SK-N-SH (cell line): Measurements from ENCODE around the gene C19orf44. TPM values are rescaled to one million over a fixed set of nuclear protein-coding genes. Genes with fewer than 3 reads are reported as not detected.

Experiments used
- CTCF ChIA-PET: fragments of 300-600, 350-600 bp; formaldehyde crosslinking; extraction: SDS; loops from one replicate; lab custom pipeline; 2021; lab: Yijun Ruan, JAX
- POLR2A ChIA-PET: fragments of 350-600 bp; sonication (Branson Sonifier 250); formaldehyde crosslinking; extraction: SDS; loops from one replicate; lab custom pipeline; 2020; ENCODE audit warnings: antibody characterized with exemption, inconsistent platforms; lab: Yijun Ruan, JAX
- DNase-seq: peaks from one replicate; pipeline ENCODE4 v3.0.0; 2012
- H2AFZ ChIP-seq: fragments of 200-600 bp; sonication (generic); 2 replicates; pipeline ENCODE4 v1.8.1; 2016; ENCODE audit warnings: antibody characterized with exemption, mild to moderate bottlenecking, low read depth
- H3F3A ChIP-seq: fragments of 200-600 bp; sonication (generic); replicated peaks from 2 replicates; pipeline ENCODE3; 2016; ENCODE audit warnings: antibody characterized with exemption, mild to moderate bottlenecking; ENCODE audit not compliant: insufficient read depth
- H3K27ac ChIP-seq, 2 experiments: fragments of 200-500 bp in 1 of 2; fragments of 200-600 bp in 1 of 2; sonication (Bioruptor generic) in 1 of 2; sonication (generic), shearing (Covaris generic) in 1 of 2; 2 replicates each; pipeline versions ENCODE4 v1.5.1 to v1.6.1; 2014 to 2016; ENCODE audit warnings: low read depth in 2 of 2, inconsistent platforms in 1 of 2, low read length in 1 of 2, mild to moderate bottlenecking in 1 of 2, mixed read lengths in 1 of 2
- H3K27me3 ChIP-seq: fragments of 200-600 bp; sonication (generic), shearing (Covaris generic); 2 replicates; pipeline ENCODE4 v1.6.1; 2016; ENCODE audit warnings: mixed run types; ENCODE audit not compliant: insufficient read depth
- H3K36me3 ChIP-seq, 2 experiments: fragments of 200-500 bp in 1 of 2; fragments of 200-600 bp in 1 of 2; sonication (Bioruptor generic) in 1 of 2; sonication (generic) in 1 of 2; replicated peaks in 1 of 2; 2 replicates each; pipeline versions ENCODE3 to v1.5.1; 2014 to 2016; ENCODE audit warnings: low read length in 1 of 2, mild to moderate bottlenecking in 1 of 2; ENCODE audit not compliant: insufficient read depth in 2 of 2, control insufficient read depth in 1 of 2
- H3K4me1 ChIP-seq, 2 experiments: fragments of 200-500 bp in 1 of 2; fragments of 200-600 bp in 1 of 2; sonication (Bioruptor generic) in 1 of 2; sonication (generic), shearing (Covaris generic) in 1 of 2; 2 replicates each; pipeline versions ENCODE4 v1.5.1 to v1.6.1; 2014 to 2016; ENCODE audit warnings: low read depth in 1 of 2, low read length in 1 of 2, mixed run types in 1 of 2; ENCODE audit not compliant: insufficient read depth in 2 of 2, control insufficient read depth in 1 of 2
- H3K4me2 ChIP-seq: fragments of 200-600 bp; sonication (generic), shearing (Covaris generic); 2 replicates; pipeline ENCODE4 v1.6.1; 2017; ENCODE audit warnings: mixed run types
- H3K4me3 ChIP-seq, 2 experiments: fragments of 200-500 bp in 1 of 2; fragments of 200-600 bp in 1 of 2; sonication (Bioruptor generic) in 1 of 2; sonication (generic), shearing (Covaris generic) in 1 of 2; 2 replicates each; pipeline versions ENCODE4 v1.5.1 to v1.8.1; 2014 to 2016; ENCODE audit warnings: low read depth in 2 of 2, inconsistent platforms in 1 of 2, low read length in 1 of 2, mild to moderate bottlenecking in 1 of 2, mixed read lengths in 1 of 2, moderate library complexity in 1 of 2
- H3K79me2 ChIP-seq: fragments of 200-600 bp; sonication (generic); 2 replicates; pipeline ENCODE4 v1.8.1; 2017; ENCODE audit warnings: mild to moderate bottlenecking; ENCODE audit not compliant: insufficient read depth
- H3K9ac ChIP-seq: fragments of 200-600 bp; sonication (generic); 2 replicates; pipeline ENCODE4 v1.6.1; 2017; ENCODE audit warnings: mixed run types
- H3K9me2 ChIP-seq: fragments of 200-600 bp; sonication (generic); 2 replicates; pipeline ENCODE4 v1.6.1; 2017; ENCODE audit warnings: mixed run types
- H3K9me3 ChIP-seq: fragments of 200-600 bp; sonication (generic); 2 replicates; pipeline ENCODE4 v1.6.1; 2017; ENCODE audit warnings: mixed run types, mild to moderate bottlenecking, moderate library complexity
- H4K20me1 ChIP-seq: fragments of 200-600 bp; sonication (generic); 2 replicates; pipeline ENCODE4 v1.6.1; 2017; ENCODE audit warnings: mild to moderate bottlenecking, mixed run types; ENCODE audit not compliant: insufficient read depth
- CHD2 ChIP-seq: fragments of 150-350 bp; IDR thresholded peaks from 2 replicates; pipeline ENCODE4 v1.6.1; 2018; ENCODE audit warnings: low read length; ENCODE audit not compliant: partially characterized antibody
- CTCF ChIP-seq: fragments of 200-600 bp; sonication (generic); IDR thresholded peaks from 2 replicates; pipeline ENCODE4 v1.6.1; 2017; ENCODE audit warnings: antibody characterized with exemption, mild to moderate bottlenecking, moderate library complexity
- ELF1 ChIP-seq: IDR thresholded peaks from 2 replicates; pipeline ENCODE4 v1.4.0; 2012
- EP300 ChIP-seq, 2 experiments: IDR thresholded peaks; 2 replicates each; pipeline versions ENCODE4 v1.4.0 to v1.6.1; 2012; ENCODE audit warnings: borderline replicate concordance in 1 of 2, low read depth in 1 of 2, low read length in 1 of 2
- FOSL2 ChIP-seq: IDR thresholded peaks from 2 replicates; pipeline ENCODE4 v1.4.0; 2012; ENCODE audit warnings: low read depth, mild to moderate bottlenecking, moderate library complexity, borderline replicate concordance
- FOXJ3 ChIP-seq: sonication (generic); formaldehyde crosslinking; IDR thresholded peaks from 2 replicates; pipeline ENCODE4 v1.5.1; 2020; ENCODE audit warnings: mild to moderate bottlenecking, missing genetic modification reagents
- FOXM1 ChIP-seq: IDR thresholded peaks from 2 replicates; pipeline ENCODE4 v1.4.0; 2012; ENCODE audit warnings: low read depth, mild to moderate bottlenecking
- GABPA ChIP-seq: IDR thresholded peaks from 2 replicates; pipeline ENCODE4 v1.4.0; 2012; ENCODE audit warnings: low read depth, mild to moderate bottlenecking
- GATA2 ChIP-seq: sonication (generic); formaldehyde crosslinking; IDR thresholded peaks from 2 replicates; pipeline ENCODE4 v1.5.0; 2020; ENCODE audit warnings: mild to moderate bottlenecking, missing genetic modification reagents
- IRF3 ChIP-seq: fragments of 150-350 bp; IDR thresholded peaks from 2 replicates; pipeline ENCODE4 v1.6.1; 2016; ENCODE audit warnings: mild to moderate bottlenecking, low read depth, low read length
- JUND ChIP-seq: IDR thresholded peaks from 2 replicates; pipeline ENCODE4 v1.4.0; 2012
- MAX ChIP-seq: IDR thresholded peaks from 2 replicates; pipeline ENCODE4 v1.4.0; 2012; ENCODE audit warnings: low read depth
- MEF2A ChIP-seq: IDR thresholded peaks from 2 replicates; pipeline ENCODE4 v1.4.0; 2012; ENCODE audit warnings: low read depth, borderline replicate concordance
- MXI1 ChIP-seq: IDR thresholded peaks from 2 replicates; pipeline ENCODE4 v1.6.1; 2012; ENCODE audit warnings: mild to moderate bottlenecking, low read depth, low read length, improper control_type of control experiment
- NFIC ChIP-seq: IDR thresholded peaks from 2 replicates; pipeline ENCODE4 v1.4.0; 2012; ENCODE audit warnings: borderline replicate concordance
- NRF1 ChIP-seq: IDR thresholded peaks from 2 replicates; pipeline ENCODE4 v1.6.1; 2012; ENCODE audit warnings: low read depth, mild to moderate bottlenecking, low read length
- PBX3 ChIP-seq: IDR thresholded peaks from 2 replicates; pipeline ENCODE4; 2012
- POLR2AphosphoS5 ChIP-seq: IDR thresholded peaks from 2 replicates; pipeline ENCODE4 v1.6.1; 2012; ENCODE audit warnings: low read depth, low read length
- RAD21 ChIP-seq: IDR thresholded peaks from 2 replicates; pipeline ENCODE4 v1.6.1; 2012; ENCODE audit warnings: mild to moderate bottlenecking, low read length
- RCOR1 ChIP-seq: fragments of 150-350 bp; IDR thresholded peaks from 2 replicates; pipeline ENCODE4 v1.6.1; 2017; ENCODE audit warnings: antibody characterized with exemption, low read length
- RXRA ChIP-seq: IDR thresholded peaks from 2 replicates; pipeline ENCODE4 v1.4.0; 2012; ENCODE audit warnings: low read depth, mild to moderate bottlenecking, borderline replicate concordance
- SIN3A ChIP-seq: IDR thresholded peaks from 2 replicates; pipeline ENCODE4 v1.6.1; 2012; ENCODE audit warnings: low read depth, mild to moderate bottlenecking, low read length, moderate library complexity, borderline replicate concordance
- SMC3 ChIP-seq: IDR thresholded peaks from 2 replicates; pipeline ENCODE4 v1.6.1; 2012; ENCODE audit warnings: low read depth, low read length, improper control_type of control experiment
- TEAD4 ChIP-seq: IDR thresholded peaks from 2 replicates; pipeline ENCODE4 v1.4.0; 2012; ENCODE audit warnings: mild to moderate bottlenecking, borderline replicate concordance; ENCODE audit not compliant: insufficient read depth
- USF1 ChIP-seq: IDR thresholded peaks from 2 replicates; pipeline ENCODE4 v1.4.0; 2012; ENCODE audit warnings: low read depth, borderline replicate concordance
- YY1 ChIP-seq: IDR thresholded peaks from 2 replicates; pipeline ENCODE4 v1.4.0; 2012; ENCODE audit warnings: low read depth, mild to moderate bottlenecking
- ZBTB33 ChIP-seq: IDR thresholded peaks from 2 replicates; pipeline ENCODE4 v1.4.0; 2012; ENCODE audit warnings: low read depth, borderline replicate concordance
- WGBS: methylation state at CpG from one replicate; pipeline ENCODE4 v1.1.6; 2017; ENCODE audit warnings: low lambda C conversion rate; 5-methylcytosine and 5-hydroxymethylcytosine counted together
- polyA plus RNA-seq, 3 experiments: library from polyadenylated mRNA; depleted of rRNA; stranded (reverse); fragments of >200 nt; gene quantifications; 2 replicates each; pipeline ENCODE4 v1.2.3, GENCODE V29; 2012

Gene C19orf44
- polyA plus RNA-seq, 1 of the 3 experiments (the other 2 are of a cell fraction), result 6.0 TPM

GRCh38 chr19:16542045-16542909 lies 46.1 kb downstream of the C19orf44 start, which contains the start of gene CHERP:
TSS of gene CHERP (minus strand) at chr19:16542437. CDS start at chr19:16542378, 59 bp downstream.
- no peaks in the 10 kb centered on the region for H3K27me3 ChIP-seq
- under 1% methylated on average over 22 of the region's 108 CpGs for WGBS
- H3F3A ChIP-seq, result peaks cover 8% of the 10 kb centered on the region
- peak within 1 kb of the TSS; percentile 72 to 88 for H3K27ac ChIP-seq
- H3K9me2 ChIP-seq, result no peaks in the 10 kb centered on the region
- ChIA-PET CTCF (interaction anchor here (0.7 kb wide), 1 partner anchor 17 kb away, joined by 3 read pairs; no protein-coding TSS in a partner anchor), POLR2A (interaction anchor here (0.6 kb wide), 1 partner anchor 285 kb away, joined by 3 read pairs; no protein-coding TSS in a partner anchor)
- peak within 1 kb of the TSS; percentile 76; the same call in 1 of the 2 replicates for H2AFZ ChIP-seq
- peaks cover 43% of the 10 kb centered on the region for H4K20me1 ChIP-seq
- H3K4me3 ChIP-seq, result peak within 1 kb of the TSS; percentile 75 to 99
- no peaks in the 10 kb centered on the region for H3K9me3 ChIP-seq
- peaks cover 14 to 15% of the 10 kb centered on the region in 2 experiments; a peak in 2 of 4 replicates for H3K4me1 ChIP-seq
- DNase-seq, result peak; percentile 97
- H3K9ac ChIP-seq, result peak within 1 kb of the TSS; percentile 95
- peaks cover 11 to 20% of the 10 kb centered on the region in 2 experiments for H3K36me3 ChIP-seq
- peak within 1 kb of the TSS; percentile 98 for H3K4me2 ChIP-seq
- peaks cover 79% of the 10 kb centered on the region for H3K79me2 ChIP-seq
- TF ChIP-seq MAX (peak; percentile 69; the same call in 1 of the 2 replicates), GATA2 (no peak), USF1 (no peak), EP300 (IDR thresholded peaks at IDR 0.05; ENCODE audit: borderline replicate concordance in 1 of 2, low read depth in 1 of 2, low read length in 1 of 2) (peak in 1 of 2 experiments; percentile 9; a peak in 1 of 4 replicates), MEF2A (no peak), JUND (no peak), FOSL2 (no peak), TEAD4 (peak; percentile 35; the same call in 1 of the 2 replicates), RAD21 (no peak), RCOR1 (no peak), SMC3 (no peak), YY1 (peak; percentile 21; the same call in 1 of the 2 replicates), GABPA (peak; percentile 93), RXRA (no peak), PBX3 (no peak), CTCF (no peak), NFIC (no peak), FOXM1 (no peak; the same call in 1 of the 2 replicates), FOXJ3 (CRISPR knock-in tag) (no peak), IRF3 (no peak), MXI1 (peak; percentile 3; the same call in 1 of the 2 replicates), CHD2 (peak; percentile 98), NRF1 (peak; percentile 69), ZBTB33 (peak; percentile 96), SIN3A (no peak), ELF1 (peak; percentile 89), POLR2AphosphoS5 (peak; percentile 88)
